ENCODE measurements around the gene ATF2. TPM values are rescaled to one million over a fixed set of nuclear protein-coding genes. Genes with fewer than 3 reads are reported as not detected.

The ATF2 gene
- total and polyA plus RNA-seq, 9 of the 15 experiments (the other 6 are each of a cell fraction or from before 2014, with no cell fraction given) = 24.2 to 111 (median 45.9) TPM

DNA sequence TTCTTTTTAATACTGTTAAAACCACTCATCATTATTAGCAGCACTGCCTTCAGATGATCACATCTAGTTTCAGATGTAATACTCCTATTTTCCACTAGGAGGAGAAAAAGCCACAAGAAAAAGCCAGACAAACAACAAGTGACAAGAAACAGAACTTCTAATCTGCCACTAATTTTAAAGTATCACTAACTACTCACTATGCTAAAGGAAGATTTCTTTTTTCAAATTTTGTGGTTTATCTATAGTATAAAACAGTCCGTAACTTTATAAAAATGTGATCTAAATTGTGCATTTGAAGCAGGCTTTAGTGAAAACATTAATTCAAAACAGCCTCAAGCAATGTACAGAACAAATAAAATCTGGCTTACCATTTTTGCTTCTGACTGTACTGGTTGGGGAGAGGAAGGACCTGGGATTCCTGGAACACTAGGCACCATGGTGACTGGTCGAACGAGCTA, 56.8 kb downstream of the ATF2 start (continued):
- TF ChIP-seq, protein P1, sequence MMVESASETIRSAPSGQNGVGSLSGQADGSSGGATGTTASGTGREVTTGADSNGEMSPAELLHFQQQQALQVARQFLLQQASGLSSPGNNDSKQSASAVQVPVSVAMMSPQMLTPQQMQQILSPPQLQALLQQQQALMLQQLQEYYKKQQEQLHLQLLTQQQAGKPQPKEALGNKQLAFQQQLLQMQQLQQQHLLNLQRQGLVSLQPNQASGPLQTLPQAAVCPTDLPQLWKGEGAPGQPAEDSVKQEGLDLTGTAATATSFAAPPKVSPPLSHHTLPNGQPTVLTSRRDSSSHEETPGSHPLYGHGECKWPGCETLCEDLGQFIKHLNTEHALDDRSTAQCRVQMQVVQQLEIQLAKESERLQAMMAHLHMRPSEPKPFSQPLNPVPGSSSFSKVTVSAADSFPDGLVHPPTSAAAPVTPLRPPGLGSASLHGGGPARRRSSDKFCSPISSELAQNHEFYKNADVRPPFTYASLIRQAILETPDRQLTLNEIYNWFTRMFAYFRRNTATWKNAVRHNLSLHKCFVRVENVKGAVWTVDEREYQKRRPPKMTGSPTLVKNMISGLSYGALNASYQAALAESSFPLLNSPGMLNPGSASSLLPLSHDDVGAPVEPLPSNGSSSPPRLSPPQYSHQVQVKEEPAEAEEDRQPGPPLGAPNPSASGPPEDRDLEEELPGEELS (CRISPR knock-in tag; IDR thresholded peaks at IDR 0.05; ENCODE audit: borderline replicate concordance) = no peak
- TF ChIP-seq, protein P2, sequence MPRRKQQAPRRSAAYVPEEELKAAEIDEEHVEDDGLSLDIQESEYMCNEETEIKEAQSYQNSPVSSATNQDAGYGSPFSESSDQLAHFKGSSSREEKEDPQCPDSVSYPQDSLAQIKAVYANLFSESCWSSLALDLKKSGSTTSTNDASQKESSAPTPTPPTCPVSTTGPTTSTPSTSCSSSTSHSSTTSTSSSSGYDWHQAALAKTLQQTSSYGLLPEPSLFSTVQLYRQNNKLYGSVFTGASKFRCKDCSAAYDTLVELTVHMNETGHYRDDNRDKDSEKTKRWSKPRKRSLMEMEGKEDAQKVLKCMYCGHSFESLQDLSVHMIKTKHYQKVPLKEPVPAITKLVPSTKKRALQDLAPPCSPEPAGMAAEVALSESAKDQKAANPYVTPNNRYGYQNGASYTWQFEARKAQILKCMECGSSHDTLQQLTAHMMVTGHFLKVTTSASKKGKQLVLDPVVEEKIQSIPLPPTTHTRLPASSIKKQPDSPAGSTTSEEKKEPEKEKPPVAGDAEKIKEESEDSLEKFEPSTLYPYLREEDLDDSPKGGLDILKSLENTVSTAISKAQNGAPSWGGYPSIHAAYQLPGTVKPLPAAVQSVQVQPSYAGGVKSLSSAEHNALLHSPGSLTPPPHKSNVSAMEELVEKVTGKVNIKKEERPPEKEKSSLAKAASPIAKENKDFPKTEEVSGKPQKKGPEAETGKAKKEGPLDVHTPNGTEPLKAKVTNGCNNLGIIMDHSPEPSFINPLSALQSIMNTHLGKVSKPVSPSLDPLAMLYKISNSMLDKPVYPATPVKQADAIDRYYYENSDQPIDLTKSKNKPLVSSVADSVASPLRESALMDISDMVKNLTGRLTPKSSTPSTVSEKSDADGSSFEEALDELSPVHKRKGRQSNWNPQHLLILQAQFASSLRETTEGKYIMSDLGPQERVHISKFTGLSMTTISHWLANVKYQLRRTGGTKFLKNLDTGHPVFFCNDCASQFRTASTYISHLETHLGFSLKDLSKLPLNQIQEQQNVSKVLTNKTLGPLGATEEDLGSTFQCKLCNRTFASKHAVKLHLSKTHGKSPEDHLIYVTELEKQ (CRISPR knock-in tag; IDR thresholded peaks at IDR 0.05) = no peak
- TF ChIP-seq ZNF780A (CRISPR knock-in tag; IDR thresholded peaks at IDR 0.05) (no peak), LARP7 (IDR thresholded peaks at IDR 0.05) (no peak), ZNF445 (CRISPR knock-in tag; IDR thresholded peaks at IDR 0.05; ENCODE audit: low read depth) (no peak), MEF2A (IDR thresholded peaks at IDR 0.05; ENCODE audit: control insufficient read depth, low read depth, low read length) (no peak), ZNF830 (CRISPR knock-in tag; IDR thresholded peaks at IDR 0.05) (no peak), ETV1 (tag; conservative IDR thresholded peaks at IDR 0.05; ENCODE audit: low read depth) (no peak), MYC (IDR thresholded peaks at IDR 0.05; ENCODE audit: low read depth, low read length) (no peak), MYC (CRISPR knock-in tag; IDR thresholded peaks at IDR 0.05; ENCODE audit: borderline replicate concordance, low read depth) (no peak)
- TF ChIP-seq, protein P3, sequence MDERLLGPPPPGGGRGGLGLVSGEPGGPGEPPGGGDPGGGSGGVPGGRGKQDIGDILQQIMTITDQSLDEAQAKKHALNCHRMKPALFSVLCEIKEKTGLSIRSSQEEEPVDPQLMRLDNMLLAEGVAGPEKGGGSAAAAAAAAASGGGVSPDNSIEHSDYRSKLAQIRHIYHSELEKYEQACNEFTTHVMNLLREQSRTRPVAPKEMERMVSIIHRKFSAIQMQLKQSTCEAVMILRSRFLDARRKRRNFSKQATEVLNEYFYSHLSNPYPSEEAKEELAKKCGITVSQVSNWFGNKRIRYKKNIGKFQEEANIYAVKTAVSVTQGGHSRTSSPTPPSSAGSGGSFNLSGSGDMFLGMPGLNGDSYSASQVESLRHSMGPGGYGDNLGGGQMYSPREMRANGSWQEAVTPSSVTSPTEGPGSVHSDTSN (CRISPR knock-in tag; IDR thresholded peaks at IDR 0.05; ENCODE audit: low read depth) = no peak
- TF ChIP-seq, protein P3 (tag; conservative IDR thresholded peaks at IDR 0.05; ENCODE audit: low read depth) = 0 out of 2 replicates have a peak, but pooled peaks have one; percentile 2
